ENCODE data around the gene PCP2.

GRCh38 chr19:7628589-7629311 is 4.8 kb downstream of the PCP2 start:
- TF ChIP-seq EZH2 (IDR thresholded peaks at IDR 0.05; ENCODE audit: insufficient read depth, poor library complexity, severe bottlenecking) (no peak), EZH2phosphoT487 (IDR thresholded peaks at IDR 0.05; ENCODE audit: insufficient read depth, low read depth) (no peak)

All from GM23248 (cell line).